Chondrocyte (in vitro differentiated cells): ENCODE results near the gene CTDSP2. TPM values are rescaled to one million over a fixed set of nuclear protein-coding genes. Genes with fewer than 3 reads are reported as not detected.
A peak's percentile ranks its signal among the peaks of the same experiment; 100 is the strongest.

ENCODE experiments used
- DNase-seq: peaks from one replicate; pipeline ENCODE4 v3.0.0; 2021; ENCODE audit warnings: mixed read lengths, low spot score
- H3K27ac Mint-ChIP-seq: one replicate; pipeline ENCODE4 v1.8.0; 2021; ENCODE audit warnings: mild to moderate bottlenecking, moderate library complexity, mixed read lengths; ENCODE audit not compliant: unreplicated experiment
- H3K27me3 Mint-ChIP-seq: 2 replicates; pipeline ENCODE4 v1.8.0; 2021; ENCODE audit warnings: low read depth, mixed read lengths
- H3K36me3 Mint-ChIP-seq: 2 replicates; pipeline ENCODE4 v1.8.0; 2021; ENCODE audit warnings: low read depth, mixed read lengths
- H3K4me1 Mint-ChIP-seq: 2 replicates; pipeline ENCODE4 v1.8.0; 2021; ENCODE audit warnings: low read depth, mild to moderate bottlenecking, mixed read lengths
- H3K4me3 Mint-ChIP-seq: one replicate; pipeline ENCODE4 v1.8.0; 2021; ENCODE audit warnings: mild to moderate bottlenecking, moderate library complexity, mixed read lengths; ENCODE audit not compliant: unreplicated experiment
- H3K9me3 Mint-ChIP-seq: 2 replicates; pipeline ENCODE4 v1.8.0; 2021; ENCODE audit warnings: low read depth, mixed read lengths
- CTCF ChIP-seq: fragments of 200-600 bp; sonication (generic); IDR thresholded peaks from 2 replicates; pipeline ENCODE4 v1.5.0; 2021; ENCODE audit warnings: antibody characterized with exemption, mild to moderate bottlenecking, moderate library complexity
- microRNA-seq: library from miRNA; unstranded; fragments of <30 nt; microRNA quantifications from one replicate; pipeline ENCODE4 v1.2.0, GENCODE V29; 2020; ENCODE audit warnings: borderline number of aligned reads
- total RNA-seq: library from RNA; stranded (reverse); gene quantifications from 3 replicates; pipeline ENCODE4 v1.2.1, GENCODE V29; 2021

Gene CTDSP2
- total RNA-seq, 1 donor from 2014 or later, result 113 TPM

GRCh38 chr12:57771236-57771872, 75.2 kb downstream of the CTDSP2 start:
- DNase-seq, result no peak
- Mint-ChIP-seq H3K27ac (peak overlapping the region; percentile 100), H3K9me3 (no peaks in the 10 kb centered on the region), H3K4me3 (peak overlapping the region; percentile 100), H3K36me3 (peaks cover 26% of the 10 kb centered on the region), H3K27me3 (peaks cover 3% of the 10 kb centered on the region), H3K4me1 (peaks cover 30% of the 10 kb centered on the region)
- no peak for TF ChIP-seq CTCF

- no peak overlapping the region for H3K27ac Mint-ChIP-seq
- H3K4me1 Mint-ChIP-seq, result peaks cover 34% of the 10 kb centered on the region
- H3K9me3 Mint-ChIP-seq, result no peaks in the 10 kb centered on the region
- peak overlapping the region; percentile 31 for H3K4me3 Mint-ChIP-seq
- no peak for TF ChIP-seq CTCF
- peaks cover 20% of the 10 kb centered on the region for H3K36me3 Mint-ChIP-seq
- DNase-seq, result no peak
- H3K27me3 Mint-ChIP-seq, result peaks cover 5% of the 10 kb centered on the region
Measured at GRCh38 chr12:57770734-57771133, 75.8 kb downstream of the CTDSP2 start.

Small RNAs within 50 kb of the gene (microRNA-seq; reads per million reads assigned to microRNA genes)
- 273 reads per million, percentile 69 among the genes with 10 or more reads in this experiment for gene MIR26A2

Other genes starting within 250 kb of the CTDSP2 start
- 29.8 to 30.3 TPM (median 30.1 TPM) in 3 replicates for gene DTX3, start 241.9 kb downstream of the CTDSP2 start, total RNA-seq
- gene ARHGEF25, start 235.3 kb downstream of the CTDSP2 start, total RNA-seq, result 29.0 to 30.6 TPM (median 29.5 TPM) in 3 replicates
- 20.8 to 21.8 TPM (median 21.4 TPM) in 3 replicates for gene B4GALNT1, start 213.5 kb downstream of the CTDSP2 start, total RNA-seq
- gene OS9, start 152.6 kb downstream of the CTDSP2 start, total RNA-seq, result 284 to 337 TPM (median 290 TPM) in 3 replicates
- 1.9 to 3.1 TPM (median 1.9 TPM) in 3 replicates for gene AGAP2, start 108.0 kb downstream of the CTDSP2 start, total RNA-seq
- gene TSPAN31, start 101.7 kb downstream of the CTDSP2 start, total RNA-seq, result 21.2 to 29.3 TPM (median 21.5 TPM) in 3 replicates
- 136 to 140 TPM (median 139 TPM) in 3 replicates for gene CDK4, start 94.4 kb downstream of the CTDSP2 start, total RNA-seq
- 17.3 to 22.1 TPM (median 21.8 TPM) in 3 replicates for gene MARCHF9, start 91.6 kb downstream of the CTDSP2 start, total RNA-seq
- 2.1 to 3.2 TPM (median 2.3 TPM) in 3 replicates for gene CYP27B1, start 79.7 kb downstream of the CTDSP2 start, total RNA-seq
- gene METTL1, start 74.6 kb downstream of the CTDSP2 start, total RNA-seq, result 25.2 to 33.6 TPM (median 26.8 TPM) in 3 replicates
- gene EEF1AKMT3, start 74.1 kb downstream of the CTDSP2 start, total RNA-seq, result 13.0 to 14.8 TPM (median 13.6 TPM) in 3 replicates
- 17.8 to 21.3 TPM (median 19.9 TPM) in 3 replicates for gene TSFM, start 63.9 kb downstream of the CTDSP2 start, total RNA-seq
- 4.8 to 6.0 TPM (median 5.6 TPM) in 3 replicates for gene AVIL, start 28.0 kb downstream of the CTDSP2 start, total RNA-seq
- gene ATP23, start 94.8 kb upstream of the CTDSP2 start, total RNA-seq, result 2.3 to 5.3 TPM (median 3.6 TPM) in 3 replicates